ENCODE measurements around the gene CYP2A7.
"Not testable (repeated sequence)": the region's sequence is repeated elsewhere in the genome, so short reads cannot be mapped to it uniquely, and the experiment has no call there.

GRCh38 chr19:40826699-40827385 is 55.2 kb downstream of the CYP2A7 start:
- not testable (repeated sequence) for TF ChIP-seq ZNF140 (tag by site-specific recombination; IDR thresholded peaks at IDR 0.05); MYNN (tag by site-specific recombination; IDR thresholded peaks at IDR 0.05; ENCODE audit: borderline replicate concordance); ZFP37 (tag by site-specific recombination; IDR thresholded peaks at IDR 0.05); YY2 (tag by site-specific recombination; IDR thresholded peaks at IDR 0.05); ZNF350 (tag by site-specific recombination; IDR thresholded peaks at IDR 0.05); REPIN1 (tag by site-specific recombination; IDR thresholded peaks at IDR 0.05; ENCODE audit: low read depth); ZNF518A (tag by site-specific recombination; conservative IDR thresholded peaks at IDR 0.05; ENCODE audit: low read depth); ZNF701 (tag by site-specific recombination; IDR thresholded peaks at IDR 0.05); ELK4 (IDR thresholded peaks at IDR 0.05; ENCODE audit: borderline replicate concordance, low read depth, low read length); ZNF785 (tag by site-specific recombination; IDR thresholded peaks at IDR 0.05); ZNF155 (tag by site-specific recombination; IDR thresholded peaks at IDR 0.05); TCF7L2 (IDR thresholded peaks at IDR 0.05; ENCODE audit: borderline replicate concordance, low read depth, low read length)
- TF ChIP-seq, protein P1, sequence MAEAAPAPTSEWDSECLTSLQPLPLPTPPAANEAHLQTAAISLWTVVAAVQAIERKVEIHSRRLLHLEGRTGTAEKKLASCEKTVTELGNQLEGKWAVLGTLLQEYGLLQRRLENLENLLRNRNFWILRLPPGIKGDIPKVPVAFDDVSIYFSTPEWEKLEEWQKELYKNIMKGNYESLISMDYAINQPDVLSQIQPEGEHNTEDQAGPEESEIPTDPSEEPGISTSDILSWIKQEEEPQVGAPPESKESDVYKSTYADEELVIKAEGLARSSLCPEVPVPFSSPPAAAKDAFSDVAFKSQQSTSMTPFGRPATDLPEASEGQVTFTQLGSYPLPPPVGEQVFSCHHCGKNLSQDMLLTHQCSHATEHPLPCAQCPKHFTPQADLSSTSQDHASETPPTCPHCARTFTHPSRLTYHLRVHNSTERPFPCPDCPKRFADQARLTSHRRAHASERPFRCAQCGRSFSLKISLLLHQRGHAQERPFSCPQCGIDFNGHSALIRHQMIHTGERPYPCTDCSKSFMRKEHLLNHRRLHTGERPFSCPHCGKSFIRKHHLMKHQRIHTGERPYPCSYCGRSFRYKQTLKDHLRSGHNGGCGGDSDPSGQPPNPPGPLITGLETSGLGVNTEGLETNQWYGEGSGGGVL (tag by site-specific recombination; IDR thresholded peaks at IDR 0.05): not testable (repeated sequence)
- TF ChIP-seq, protein P2, sequence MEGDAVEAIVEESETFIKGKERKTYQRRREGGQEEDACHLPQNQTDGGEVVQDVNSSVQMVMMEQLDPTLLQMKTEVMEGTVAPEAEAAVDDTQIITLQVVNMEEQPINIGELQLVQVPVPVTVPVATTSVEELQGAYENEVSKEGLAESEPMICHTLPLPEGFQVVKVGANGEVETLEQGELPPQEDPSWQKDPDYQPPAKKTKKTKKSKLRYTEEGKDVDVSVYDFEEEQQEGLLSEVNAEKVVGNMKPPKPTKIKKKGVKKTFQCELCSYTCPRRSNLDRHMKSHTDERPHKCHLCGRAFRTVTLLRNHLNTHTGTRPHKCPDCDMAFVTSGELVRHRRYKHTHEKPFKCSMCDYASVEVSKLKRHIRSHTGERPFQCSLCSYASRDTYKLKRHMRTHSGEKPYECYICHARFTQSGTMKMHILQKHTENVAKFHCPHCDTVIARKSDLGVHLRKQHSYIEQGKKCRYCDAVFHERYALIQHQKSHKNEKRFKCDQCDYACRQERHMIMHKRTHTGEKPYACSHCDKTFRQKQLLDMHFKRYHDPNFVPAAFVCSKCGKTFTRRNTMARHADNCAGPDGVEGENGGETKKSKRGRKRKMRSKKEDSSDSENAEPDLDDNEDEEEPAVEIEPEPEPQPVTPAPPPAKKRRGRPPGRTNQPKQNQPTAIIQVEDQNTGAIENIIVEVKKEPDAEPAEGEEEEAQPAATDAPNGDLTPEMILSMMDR (tag by site-specific recombination; IDR thresholded peaks at IDR 0.05): not testable (repeated sequence)
